ENCODE measurements around the gene ARHGAP4. TPM values are rescaled to one million over a fixed set of nuclear protein-coding genes. Genes with fewer than 3 reads are reported as not detected.

Gene ARHGAP4
- total and polyA plus RNA-seq, 10 donors = 176 to 713 (median 269) TPM

GRCh38 chrX:153948847-153949805, 23.1 kb upstream of the ARHGAP4 start:
- TF ChIP-seq CTCF (IDR thresholded peaks at IDR 0.05 in 8 of 11, conservative IDR thresholded peaks at IDR 0.05 in 3 of 11) (no peak), POLR2A (IDR thresholded peaks at IDR 0.05) (no peak), POLR2AphosphoS5 (IDR thresholded peaks at IDR 0.05) (peak in 2 of 3 donors; percentile 45 to 53)
- Histone ChIP-seq H3K4me3 (no peak overlapping the region), H3K36me3 (peaks cover 0 to 64% (median 48%) of the 10 kb centered on the region in 6 donors), H3K27ac (peak overlapping the region in 7 of 8 donors; percentile 51 to 79 (median 74)), H3K4me1 (peaks cover 4 to 56% (median 43%) of the 10 kb centered on the region in 6 donors), H3K27me3 (replicated peaks in 1 of 7) (peaks cover 0 to 3% (median 0%) of the 10 kb centered on the region in 7 donors), H3K9me3 (no peaks in the 10 kb centered on the region)
- no peak for DNase-seq
- WGBS, 5 donors = 31 to 63% (median 37%) methylated on average over 23 to 30 of the region's 30 CpGs
- intact Hi-C loops (cut with DNase I; ENCODE audit: low total_unique reads) = no loop called here

GRCh38 chrX:153948002-153948466, 22.0 kb upstream of the ARHGAP4 start:
- Histone ChIP-seq H3K4me3 (no peak overlapping the region), H3K9me3 (no peaks in the 10 kb centered on the region), H3K4me1 (peaks cover 4 to 60% (median 42%) of the 10 kb centered on the region in 6 donors), H3K27me3 (replicated peaks in 1 of 7) (no peaks in the 10 kb centered on the region), H3K27ac (peak overlapping the region; percentile 42 to 79 (median 72)), H3K36me3 (peaks cover 0 to 56% (median 38%) of the 10 kb centered on the region in 6 donors)
- TF ChIP-seq POLR2A (IDR thresholded peaks at IDR 0.05) (no peak), POLR2AphosphoS5 (IDR thresholded peaks at IDR 0.05) (peak; percentile 23 to 58 (median 51)), CTCF (IDR thresholded peaks at IDR 0.05 in 8 of 11, conservative IDR thresholded peaks at IDR 0.05 in 3 of 11) (no peak)
- DNase-seq = no peak
- intact Hi-C loops (cut with DNase I; ENCODE audit: low total_unique reads) = no loop called here
- WGBS, 5 donors = 56 to 76% (median 61%) methylated on average over 9 to 10 of the region's 10 CpGs

- DNase-seq = peak; percentile 93
- peak overlapping the region in 7 of 8 donors; percentile 38 to 79 (median 74) for H3K27ac ChIP-seq
- H3K36me3 ChIP-seq = peaks cover 0 to 53% (median 30%) of the 10 kb centered on the region in 6 donors
- H3K27me3 ChIP-seq (replicated peaks in 1 of 7) = no peaks in the 10 kb centered on the region
- intact Hi-C loops (cut with DNase I; ENCODE audit: low total_unique reads) = no loop called here
- TF ChIP-seq POLR2AphosphoS5 (IDR thresholded peaks at IDR 0.05) (peak; percentile 50 to 63 (median 62)), CTCF (IDR thresholded peaks at IDR 0.05 in 8 of 11, conservative IDR thresholded peaks at IDR 0.05 in 3 of 11) (peak; percentile 64 to 89 (median 85)), POLR2A (IDR thresholded peaks at IDR 0.05) (no peak)
- H3K4me3 ChIP-seq = no peak overlapping the region
- H3K4me1 ChIP-seq = peaks cover 4 to 66% (median 49%) of the 10 kb centered on the region in 6 donors
- no peaks in the 10 kb centered on the region for H3K9me3 ChIP-seq
- WGBS, 5 donors = 26 to 49% (median 32%) methylated on average over 12 to 19 of the region's 19 CpGs
Measured at GRCh38 chrX:153947009-153947769, 21.1 kb upstream of the ARHGAP4 start.
